ENCODE results near the gene MAPKAP1.

GRCh38 chr9:125707472-125707804 lies 430 bp upstream of the MAPKAP1 start:
- no peak for TF ChIP-seq CTCF (IDR thresholded peaks at IDR 0.05)
- TF ChIP-seq ZFX (IDR thresholded peaks at IDR 0.05; ENCODE audit: borderline replicate concordance): no peak

Data from 22Rv1 (cell line).